ENCODE results near the gene KRT2.

The KRT2 gene

DNA sequence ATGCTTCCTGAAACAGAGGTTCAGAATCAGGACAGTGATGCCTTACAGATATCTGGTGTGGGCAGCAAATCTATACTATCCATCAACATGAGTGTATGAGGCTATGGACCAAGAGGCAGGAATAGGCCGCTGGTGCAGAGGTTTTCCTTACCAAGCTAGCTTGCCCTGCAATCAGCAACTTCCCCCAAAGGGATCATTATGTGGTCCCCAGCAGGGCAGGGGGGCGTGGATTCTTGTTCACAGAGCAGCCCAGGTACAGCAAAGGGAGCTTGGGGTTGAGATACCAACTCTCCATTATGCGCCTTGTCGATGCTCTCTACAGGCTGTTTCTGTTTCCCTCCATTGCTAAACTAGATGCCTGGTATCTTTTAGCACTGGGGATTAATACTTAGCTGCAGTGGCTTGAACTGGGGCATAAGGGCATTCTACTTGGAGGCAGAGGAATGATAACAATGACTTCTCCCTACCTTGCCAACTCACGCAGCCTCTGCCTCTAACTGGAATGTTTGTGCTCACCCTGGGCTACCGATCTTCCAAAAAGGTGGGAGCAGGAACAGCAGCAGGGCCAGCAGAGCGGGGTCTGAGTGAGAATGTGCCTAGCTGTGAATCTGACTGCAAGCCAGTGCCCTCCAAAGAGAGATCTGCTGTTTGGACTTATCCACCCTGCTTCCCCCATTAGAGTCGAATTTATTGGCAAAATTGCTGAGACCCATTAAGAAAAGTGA, 38.5 kb upstream of the KRT2 start:
- H3K4me3 ChIP-seq (ENCODE audit: low read length): no peak overlapping the region
- DNase-seq (ENCODE audit: low read depth): no peak
- TF ChIP-seq, protein P1, sequence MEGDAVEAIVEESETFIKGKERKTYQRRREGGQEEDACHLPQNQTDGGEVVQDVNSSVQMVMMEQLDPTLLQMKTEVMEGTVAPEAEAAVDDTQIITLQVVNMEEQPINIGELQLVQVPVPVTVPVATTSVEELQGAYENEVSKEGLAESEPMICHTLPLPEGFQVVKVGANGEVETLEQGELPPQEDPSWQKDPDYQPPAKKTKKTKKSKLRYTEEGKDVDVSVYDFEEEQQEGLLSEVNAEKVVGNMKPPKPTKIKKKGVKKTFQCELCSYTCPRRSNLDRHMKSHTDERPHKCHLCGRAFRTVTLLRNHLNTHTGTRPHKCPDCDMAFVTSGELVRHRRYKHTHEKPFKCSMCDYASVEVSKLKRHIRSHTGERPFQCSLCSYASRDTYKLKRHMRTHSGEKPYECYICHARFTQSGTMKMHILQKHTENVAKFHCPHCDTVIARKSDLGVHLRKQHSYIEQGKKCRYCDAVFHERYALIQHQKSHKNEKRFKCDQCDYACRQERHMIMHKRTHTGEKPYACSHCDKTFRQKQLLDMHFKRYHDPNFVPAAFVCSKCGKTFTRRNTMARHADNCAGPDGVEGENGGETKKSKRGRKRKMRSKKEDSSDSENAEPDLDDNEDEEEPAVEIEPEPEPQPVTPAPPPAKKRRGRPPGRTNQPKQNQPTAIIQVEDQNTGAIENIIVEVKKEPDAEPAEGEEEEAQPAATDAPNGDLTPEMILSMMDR (IDR thresholded peaks at IDR 0.05; ENCODE audit: insufficient read depth, low read depth, low read length, missing control alignments): no peak

DNA sequence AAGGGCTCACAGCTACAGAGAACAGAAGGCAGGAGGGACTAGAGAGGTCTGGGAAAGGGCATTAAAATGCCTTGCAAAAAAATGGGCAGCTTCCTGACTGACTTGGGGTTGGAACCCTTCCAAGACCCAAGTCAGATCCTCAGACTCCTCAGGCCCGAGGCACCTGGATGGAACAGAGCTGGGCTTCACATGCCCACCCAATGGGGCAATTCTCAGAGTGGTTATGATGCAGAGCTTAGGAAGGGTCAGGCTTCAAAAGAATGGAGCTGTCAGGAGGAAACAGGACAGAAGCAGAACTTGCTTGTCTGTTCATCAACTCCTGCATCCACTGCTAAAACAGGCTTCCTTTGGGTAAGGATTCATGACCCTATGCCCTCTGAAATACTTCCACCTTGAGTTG, 37.9 kb upstream of the KRT2 start:
- TF ChIP-seq, protein P1 (IDR thresholded peaks at IDR 0.05; ENCODE audit: insufficient read depth, low read depth, low read length, missing control alignments): no peak
- DNase-seq (ENCODE audit: low read depth): no peak
- H3K4me3 ChIP-seq (ENCODE audit: low read length): no peak overlapping the region

DNA sequence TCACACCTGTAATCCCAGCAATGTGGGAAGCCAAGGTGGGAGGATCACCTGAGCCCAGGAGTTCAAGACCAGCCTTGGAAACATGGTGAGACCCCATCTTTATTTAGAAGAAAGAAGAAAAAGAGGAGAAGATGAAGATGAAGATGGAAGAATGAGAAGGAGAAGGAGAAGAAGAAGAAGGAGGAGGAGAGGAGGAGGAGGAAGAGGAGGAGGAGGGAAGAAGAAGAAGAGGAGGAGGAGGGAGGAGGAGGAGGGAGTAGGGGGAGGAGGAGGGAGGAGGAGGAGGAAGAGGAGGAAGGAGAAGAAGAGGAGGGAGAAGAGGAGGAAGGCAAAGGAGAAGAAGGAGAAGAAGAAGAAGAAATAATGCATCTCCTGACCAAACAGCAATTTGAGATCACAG, 37.2 kb upstream of the KRT2 start:
- TF ChIP-seq, protein P1 (IDR thresholded peaks at IDR 0.05; ENCODE audit: insufficient read depth, low read depth, low read length, missing control alignments): no peak
- no peak for DNase-seq (ENCODE audit: low read depth)
- no peak overlapping the region for H3K4me3 ChIP-seq (ENCODE audit: low read length)

DNA sequence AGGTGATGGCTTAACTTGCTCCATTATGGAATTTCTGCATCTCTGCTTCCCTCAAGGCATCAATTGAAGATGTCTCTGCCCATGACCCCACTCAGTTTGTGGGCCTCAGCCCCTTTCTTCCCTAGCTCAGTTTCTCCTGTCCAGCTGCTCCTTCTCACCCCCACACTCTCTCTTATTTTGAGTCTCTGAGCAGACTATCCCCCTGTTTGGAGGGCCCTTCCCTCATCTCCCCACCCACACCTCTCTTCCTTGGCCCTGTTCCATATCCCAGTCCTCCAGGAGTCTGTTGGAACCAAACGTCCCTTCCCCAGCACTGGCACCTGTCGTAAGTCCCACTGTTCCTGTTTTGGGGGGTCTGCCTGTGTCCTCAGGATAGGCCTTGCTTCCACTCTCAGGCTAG, 36.5 kb upstream of the KRT2 start:
- TF ChIP-seq, protein P1 (IDR thresholded peaks at IDR 0.05; ENCODE audit: insufficient read depth, low read depth, low read length, missing control alignments): no peak
- H3K4me3 ChIP-seq (ENCODE audit: low read length): no peak overlapping the region
- DNase-seq (ENCODE audit: low read depth): no peak

DNA sequence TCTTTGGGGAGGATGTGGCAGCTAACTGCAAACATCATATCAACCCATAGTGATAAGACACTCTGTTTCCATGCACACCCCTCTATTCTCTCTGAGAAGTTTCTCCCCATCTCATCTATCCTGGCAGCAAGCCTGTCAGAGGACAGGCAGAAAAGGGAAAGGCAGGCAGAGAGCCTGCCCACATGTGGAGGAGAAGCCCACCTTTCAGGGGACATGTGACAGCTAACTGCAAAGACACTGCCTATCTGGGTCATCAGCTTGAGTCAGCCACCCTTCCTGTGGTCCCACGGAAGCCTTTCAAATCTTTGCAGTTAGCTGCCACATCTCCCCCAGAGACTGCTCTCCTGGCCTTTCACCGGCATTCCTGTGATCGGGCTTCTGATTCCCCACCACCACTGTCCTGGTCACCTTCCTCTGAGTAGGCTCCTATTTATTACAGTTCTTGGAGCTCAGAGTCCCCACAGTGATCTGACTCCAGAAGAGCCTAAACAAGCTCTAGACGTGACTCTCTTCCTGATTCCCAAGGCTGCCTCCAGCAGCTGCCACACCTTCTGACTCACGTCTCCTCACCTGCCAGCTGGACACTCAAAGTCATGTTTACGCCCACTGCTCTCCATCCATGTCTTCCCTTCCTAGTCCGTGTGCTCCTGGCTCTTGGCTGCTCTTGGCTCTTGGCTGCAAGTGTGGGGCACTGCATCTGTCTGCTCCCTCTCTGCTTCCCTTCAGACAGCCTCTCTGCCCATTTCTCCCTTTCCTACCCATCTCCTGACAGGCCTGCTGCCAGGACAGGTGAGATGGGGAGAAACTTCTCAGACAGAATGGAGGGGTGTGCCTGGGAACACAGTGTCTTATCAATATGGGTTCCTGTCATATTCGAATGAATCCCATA, 35.7 kb upstream of the KRT2 start:
- TF ChIP-seq, protein P1 (IDR thresholded peaks at IDR 0.05; ENCODE audit: insufficient read depth, low read depth, low read length, missing control alignments): no peak
- H3K4me3 ChIP-seq (ENCODE audit: low read length): no peak overlapping the region
- peak; percentile 88 for DNase-seq (ENCODE audit: low read depth)

DNA sequence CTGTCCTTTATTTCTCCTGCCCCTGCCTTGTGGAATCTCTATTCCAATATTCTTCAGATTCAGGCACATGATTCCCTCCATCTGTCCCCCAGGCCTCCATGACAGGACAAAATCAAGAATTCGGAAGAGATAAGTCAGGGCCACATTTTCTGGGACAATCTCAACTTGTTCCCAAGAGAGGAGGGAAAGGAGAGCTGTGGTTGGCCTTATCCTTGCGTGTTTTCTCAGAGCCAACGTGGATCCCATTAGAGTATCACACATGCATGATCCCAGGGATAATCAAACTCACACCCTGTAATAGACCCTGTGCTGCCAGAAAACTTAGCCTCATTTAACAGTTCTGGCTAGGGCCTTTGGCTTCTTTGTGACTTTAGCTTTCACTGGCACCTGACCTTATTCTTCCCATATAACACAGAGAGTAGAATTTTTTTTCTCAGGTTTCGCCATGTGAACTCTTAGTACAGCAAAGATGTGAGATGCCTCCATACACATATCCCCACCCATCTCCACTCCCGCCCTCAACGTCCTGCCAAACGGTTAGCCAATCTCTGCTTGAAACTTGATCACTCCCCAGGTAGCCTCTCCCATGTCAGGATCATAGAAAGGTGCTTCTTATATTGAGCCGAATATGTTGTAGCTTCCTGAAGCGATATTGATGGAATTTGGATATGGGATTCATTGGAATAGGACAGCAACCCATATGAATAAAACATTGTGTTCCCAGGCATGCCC, 34.9 kb upstream of the KRT2 start:
- TF ChIP-seq, protein P1 (IDR thresholded peaks at IDR 0.05; ENCODE audit: insufficient read depth, low read depth, low read length, missing control alignments): no peak
- no peak overlapping the region for H3K4me3 ChIP-seq (ENCODE audit: low read length)
- peak; percentile 39 for DNase-seq (ENCODE audit: low read depth)

Data from epithelial cell of esophagus (primary cell).